Nucleus accumbens (tissue), 56 donors: ENCODE data around the gene OSBPL6.

Source experiments
- DNase-seq, 56 donors: peaks; one replicate each; lab custom pipeline; 2025; lab: John Stamatoyannopoulos, UW

The OSBPL6 gene

DNA sequence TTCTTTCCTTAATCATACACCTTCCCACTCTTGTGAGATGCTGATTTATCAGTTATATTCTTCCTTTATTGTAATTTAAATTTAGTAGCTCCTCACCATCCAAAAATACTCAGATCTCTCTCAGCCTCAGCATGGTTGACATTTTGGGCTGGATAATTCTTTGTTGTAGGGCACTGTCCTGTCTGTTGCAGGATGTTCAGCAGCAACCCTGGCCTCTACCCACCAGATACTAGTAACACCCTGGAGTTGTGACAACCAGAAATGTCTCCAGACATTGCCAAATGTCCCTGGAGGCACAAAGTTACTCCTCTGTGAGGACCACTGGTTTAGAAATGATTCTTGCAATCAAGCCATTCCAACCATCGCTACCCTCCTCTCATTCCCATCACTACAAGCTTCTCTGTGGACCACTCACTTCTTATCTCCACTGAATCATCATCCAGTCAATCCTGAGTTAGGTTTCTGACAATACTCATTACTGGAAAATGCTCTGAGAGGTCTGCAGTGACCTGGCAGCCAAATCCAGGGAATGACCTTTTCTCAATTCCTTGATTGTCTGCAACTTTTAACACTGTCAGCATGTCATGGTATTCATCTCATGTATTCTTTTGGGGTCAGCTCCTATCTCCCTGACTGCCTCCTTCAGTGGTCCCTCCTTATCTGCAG lies 43.3 kb downstream of the OSBPL6 start:
- DNase-seq: no peak

GRCh38 chr2:178238154-178238521 lies 43.8 kb downstream of the OSBPL6 start:
- no peak for DNase-seq

DNA sequence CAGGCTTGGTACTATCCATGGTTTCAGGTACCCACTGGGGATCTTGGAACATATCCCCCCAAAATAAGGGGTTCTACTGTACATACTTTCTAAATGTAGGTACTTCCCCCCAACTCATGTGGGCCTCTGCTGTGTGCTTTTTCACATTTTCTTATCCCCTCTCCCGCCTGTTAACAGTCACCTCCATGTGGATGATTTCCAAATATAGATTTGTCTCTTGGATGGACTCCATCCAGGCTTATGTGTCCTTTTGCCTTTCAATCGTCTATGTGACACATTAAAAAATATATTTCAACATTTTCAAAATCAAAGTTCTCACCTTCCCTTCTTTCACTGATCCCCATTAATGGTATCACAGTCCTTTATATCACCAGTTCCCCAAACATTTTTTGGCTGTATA lies 44.4 kb downstream of the OSBPL6 start:
- DNase-seq: no peak

DNA sequence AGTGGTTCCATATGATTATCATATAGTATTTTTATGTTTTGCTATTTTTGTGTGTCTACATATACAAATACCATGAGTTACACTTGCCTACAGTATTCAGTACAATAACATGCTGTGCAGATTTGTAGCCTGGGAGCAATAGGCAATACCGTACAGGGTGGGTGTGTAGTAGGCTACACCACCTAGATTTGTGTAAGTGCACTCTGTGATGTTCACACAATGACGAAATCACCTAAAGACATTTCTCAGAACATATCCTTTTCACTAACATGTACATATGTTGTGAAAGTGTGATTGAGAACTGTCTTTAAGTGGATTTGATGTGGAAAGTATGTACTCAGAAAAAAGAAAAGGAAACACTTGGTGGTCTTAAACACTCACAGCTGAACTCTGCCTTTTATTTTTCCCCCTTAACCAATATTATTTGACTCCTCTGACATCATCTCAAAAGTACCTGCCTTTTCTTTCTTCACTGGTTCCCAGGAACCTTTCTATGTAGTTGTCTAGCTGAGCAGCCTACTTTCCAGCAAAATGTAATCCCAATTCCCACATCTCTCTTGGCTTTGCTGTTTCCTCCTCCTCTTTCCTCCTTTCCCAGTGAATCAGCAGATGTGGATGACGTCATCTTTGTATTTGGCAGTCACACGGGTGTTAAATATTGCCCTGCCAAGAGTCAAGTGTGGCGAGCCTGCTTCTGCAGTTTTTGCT lies 47.7 kb downstream of the OSBPL6 start:
- peak in 38 of 56 donors; percentile 3 to 69 (median 21) for DNase-seq

DNA sequence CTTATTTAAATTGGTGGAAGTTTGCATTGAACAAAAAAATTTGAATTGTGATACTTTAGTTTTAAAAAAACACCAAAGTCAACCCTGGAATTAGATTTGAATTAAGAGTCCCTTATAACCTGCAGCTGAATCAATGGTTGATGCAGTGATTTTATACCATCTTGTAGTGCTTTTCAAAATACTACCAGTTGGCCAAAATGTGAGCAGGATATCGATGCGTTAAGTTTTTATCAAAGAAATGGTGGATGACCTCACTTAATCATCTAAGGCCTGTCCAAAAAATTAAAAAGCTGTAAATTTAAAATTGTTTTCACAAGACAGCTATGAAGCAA lies 48.2 kb downstream of the OSBPL6 start:
- no peak for DNase-seq

GRCh38 chr2:178243961-178244360 lies 49.6 kb downstream of the OSBPL6 start:
- no peak for DNase-seq

DNA sequence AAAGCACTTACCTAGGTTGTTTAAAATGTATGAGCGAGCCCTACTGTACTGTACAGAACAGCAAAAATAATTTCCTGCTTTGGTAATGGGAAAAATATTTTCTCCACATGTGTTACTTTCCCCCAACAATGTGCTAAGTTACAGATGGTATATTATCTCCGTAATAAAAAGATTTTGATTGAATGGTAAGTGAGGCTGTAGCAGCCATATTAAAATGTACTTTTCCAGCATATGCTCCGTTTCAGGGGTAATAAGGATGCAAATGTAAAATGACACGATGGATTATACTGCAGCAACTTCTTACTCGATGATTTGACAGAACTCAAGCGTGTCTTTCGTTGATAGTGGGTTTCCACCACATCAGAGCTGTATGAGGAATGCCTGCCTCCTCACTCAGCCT lies 50.5 kb downstream of the OSBPL6 start:
- no peak for DNase-seq

GRCh38 chr2:178246696-178247095 lies 52.4 kb downstream of the OSBPL6 start:
- DNase-seq: no peak

- no peak for DNase-seq
Measured at GRCh38 chr2:178247250-178247649, 52.9 kb downstream of the OSBPL6 start.

DNA sequence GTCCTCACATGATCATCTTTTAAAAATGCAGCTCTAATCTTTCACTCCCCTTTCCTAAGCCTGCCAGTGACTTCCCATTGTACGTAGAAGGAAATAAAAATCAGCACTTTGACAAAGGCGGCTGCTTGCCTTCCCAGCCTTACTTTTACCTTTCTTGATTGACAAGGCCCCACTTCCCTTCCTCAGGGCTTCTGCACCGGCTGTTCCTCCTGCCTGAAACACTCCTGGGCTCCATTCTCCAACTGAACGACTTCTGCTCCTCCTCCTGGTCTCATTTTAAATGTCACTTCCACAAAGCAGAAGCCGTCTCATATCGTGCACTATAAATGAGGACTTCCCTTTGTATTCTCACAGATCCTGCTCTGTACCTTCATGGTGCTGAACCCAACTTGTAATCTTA lies 56.1 kb downstream of the OSBPL6 start:
- DNase-seq: peak in 1 of 56 donors; percentile 10

DNA sequence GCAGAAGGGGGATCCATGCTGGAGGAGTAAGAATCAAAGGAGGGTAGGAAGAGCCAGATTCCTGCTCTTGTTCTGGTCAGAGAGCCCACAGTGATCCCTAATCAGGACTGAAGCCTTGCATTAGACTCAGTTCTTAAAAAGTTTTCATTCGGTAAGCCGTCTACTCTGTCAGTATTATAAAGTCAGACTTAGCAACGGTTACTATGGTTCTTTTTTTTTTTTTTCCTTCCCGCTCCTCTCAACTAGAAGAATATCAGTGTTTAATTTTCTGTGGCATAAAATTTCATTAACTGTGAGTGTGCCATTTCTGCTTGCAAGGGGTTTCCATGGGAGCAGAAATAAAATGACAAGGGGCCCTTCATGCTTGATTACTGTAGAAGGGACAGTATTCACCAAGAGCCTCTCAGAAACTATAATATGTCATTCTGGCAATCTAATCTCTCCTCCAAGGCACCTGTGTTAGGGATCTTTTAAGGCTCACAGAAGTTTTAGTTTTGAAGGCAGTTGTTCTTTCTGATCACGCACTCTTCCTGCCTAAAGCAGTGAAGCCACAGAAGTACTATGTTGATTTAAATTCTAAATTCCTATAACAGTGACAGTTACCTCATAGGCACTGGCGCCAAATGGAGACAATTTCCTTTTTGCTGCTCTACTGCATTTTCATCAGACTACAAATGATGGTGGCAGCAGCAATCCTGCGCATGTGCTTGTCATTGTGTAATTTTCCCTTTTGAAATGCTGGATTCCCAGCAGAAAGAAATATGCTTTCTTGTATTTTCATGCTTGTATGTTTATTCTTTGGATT lies 57.0 kb downstream of the OSBPL6 start:
- DNase-seq: no peak

- no peak for DNase-seq
Measured at GRCh38 chr2:178256382-178257042, 62.2 kb downstream of the OSBPL6 start.

DNA sequence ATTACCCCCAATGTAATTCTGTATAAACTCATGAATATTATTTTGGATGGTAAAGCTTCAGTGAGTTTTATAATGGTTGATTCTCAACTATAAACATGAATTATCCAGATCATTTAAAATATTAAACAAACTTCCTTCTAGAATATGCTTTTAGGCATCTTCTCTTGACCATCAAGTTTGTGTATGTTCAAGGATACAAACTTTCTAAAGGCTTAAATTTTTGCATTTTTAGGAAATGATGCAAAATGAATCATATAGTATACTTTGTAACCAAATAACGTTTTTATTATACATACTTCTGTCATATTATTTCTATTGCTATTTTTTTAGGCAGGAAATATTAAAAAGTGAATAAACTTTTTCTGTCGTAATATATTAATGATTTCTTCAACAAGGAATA lies 62.8 kb downstream of the OSBPL6 start:
- DNase-seq: no peak

GRCh38 chr2:178258916-178259315 lies 64.6 kb downstream of the OSBPL6 start:
- no peak for DNase-seq

DNA sequence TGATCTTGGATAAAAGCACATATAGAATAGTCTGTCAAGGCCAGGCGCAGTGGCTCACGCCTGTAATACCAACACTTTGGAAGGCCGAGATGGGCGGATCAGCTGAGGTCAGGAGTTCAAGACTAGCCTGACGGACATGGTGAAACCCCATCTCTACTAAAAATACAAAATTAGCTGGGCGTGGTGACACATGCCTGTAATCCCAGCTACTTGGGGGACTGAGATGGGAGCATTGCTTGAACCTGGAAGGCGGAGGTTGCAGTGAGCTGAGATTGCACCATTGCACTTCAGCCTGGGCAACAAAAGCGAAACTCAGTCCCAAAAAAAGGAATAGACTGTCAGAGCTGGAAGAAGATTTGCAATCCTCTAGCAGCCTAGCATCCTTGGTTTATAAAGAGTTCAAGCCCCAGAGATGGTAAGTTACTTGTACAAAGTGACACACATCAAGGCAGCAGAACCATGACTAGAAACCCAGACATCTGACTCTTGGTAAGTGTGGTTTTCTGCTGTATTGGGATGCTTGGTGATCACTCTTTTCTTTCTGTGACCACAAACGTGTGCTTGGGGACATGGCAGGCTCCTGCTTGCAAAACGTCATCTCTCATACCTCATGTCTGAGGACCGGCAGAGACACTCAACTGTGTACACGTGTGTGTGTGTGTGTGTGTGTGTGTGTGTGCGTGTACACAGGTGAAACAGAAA lies 69.0 kb downstream of the OSBPL6 start:
- DNase-seq: no peak

DNA sequence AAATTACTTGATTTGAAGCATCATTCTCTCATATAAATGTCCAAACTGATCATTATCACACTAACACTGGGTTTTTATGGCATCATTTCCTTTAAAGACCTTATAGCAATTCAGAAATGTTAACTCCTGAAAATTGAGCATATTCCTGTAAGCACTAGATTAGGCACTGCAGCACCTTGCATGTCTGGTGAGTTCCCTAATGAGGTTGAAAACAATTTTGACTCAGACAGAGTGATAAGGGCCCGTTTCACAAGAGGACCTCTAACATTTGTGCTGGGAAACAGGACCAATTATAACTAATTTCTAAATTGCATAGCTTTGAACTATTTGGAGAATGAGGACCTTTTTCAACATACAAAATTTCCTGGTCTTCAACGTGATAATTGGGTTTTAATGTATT lies 69.9 kb downstream of the OSBPL6 start:
- DNase-seq: no peak

DNA sequence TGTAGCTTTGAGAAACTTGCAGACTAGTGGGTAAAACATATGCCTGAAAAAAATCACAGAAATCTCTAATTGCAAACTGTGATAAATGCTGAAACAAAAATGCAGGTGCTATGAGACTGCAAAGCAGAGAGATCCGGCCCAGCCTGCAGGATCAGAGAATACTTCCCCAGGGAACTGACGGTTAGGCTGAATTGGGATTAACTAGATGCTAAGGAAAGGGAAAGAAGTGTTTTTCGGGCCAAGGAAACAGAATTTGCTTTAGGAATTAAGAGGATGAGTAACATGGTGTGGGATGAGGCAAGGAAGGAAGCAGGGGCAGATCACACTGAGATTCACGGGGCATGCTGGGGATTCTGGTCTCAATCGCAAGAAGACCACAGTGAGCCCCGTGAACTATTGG lies 71.5 kb downstream of the OSBPL6 start:
- no peak for DNase-seq

DNA sequence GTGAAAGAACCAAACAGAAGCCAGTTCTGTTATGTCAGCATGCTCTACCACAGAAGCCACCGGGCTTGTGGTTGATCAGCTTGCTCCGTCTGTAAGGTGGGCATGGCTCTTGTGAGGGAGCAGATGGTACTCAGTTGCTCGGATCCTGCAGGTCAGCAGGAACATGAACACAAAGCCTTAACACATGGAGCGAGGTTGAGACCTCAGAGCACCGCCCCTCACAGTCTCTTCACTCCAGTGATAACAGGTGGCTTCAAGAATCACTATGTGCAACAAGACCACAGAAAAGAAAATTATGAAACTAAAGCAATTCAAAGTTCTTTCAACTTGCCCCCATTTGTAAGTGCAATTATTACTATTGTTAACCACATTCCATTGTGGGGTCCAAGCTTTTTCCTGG lies 72.1 kb downstream of the OSBPL6 start:
- no peak for DNase-seq

DNA sequence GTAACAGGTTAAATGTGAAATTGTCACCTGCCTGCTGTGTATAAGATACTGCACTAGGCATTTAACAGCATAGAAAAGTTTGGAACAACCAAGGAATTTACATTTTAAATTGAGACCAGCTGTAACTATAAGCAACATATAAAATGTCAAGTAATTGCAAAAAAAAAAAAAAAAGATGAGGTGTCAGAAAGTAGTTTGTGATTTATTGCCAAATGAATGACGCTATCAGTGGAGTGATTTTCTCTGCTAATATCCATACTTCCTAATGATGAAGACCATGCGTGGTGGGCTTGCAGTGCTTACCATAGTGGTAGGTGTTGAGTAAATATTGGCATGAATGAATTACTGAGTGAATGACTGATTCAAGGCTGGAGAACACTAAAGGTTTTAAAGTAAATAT lies 73.3 kb downstream of the OSBPL6 start:
- no peak for DNase-seq

DNA sequence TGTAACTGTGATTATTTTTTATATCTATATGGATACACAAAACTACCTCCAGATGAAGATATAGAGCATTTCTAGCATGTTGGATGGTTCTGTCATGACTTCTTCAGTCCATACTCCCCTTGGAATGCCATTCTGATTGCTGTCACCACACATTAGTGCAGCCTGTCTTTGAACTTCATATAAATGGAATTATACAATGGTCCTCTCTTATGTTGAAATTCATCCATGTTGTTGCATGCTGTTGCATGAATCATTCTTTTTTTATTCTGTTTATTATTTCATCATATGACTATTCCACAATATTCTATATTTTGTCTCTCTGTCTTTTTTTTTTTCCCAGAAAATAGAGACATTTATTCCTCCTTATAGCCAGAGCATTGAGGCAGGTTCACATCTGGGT lies 74.1 kb downstream of the OSBPL6 start:
- no peak for DNase-seq
